SU-DHL-6 (cell line): Measurements from ENCODE around the gene DNAH9.

ENCODE experiments used
- EZH2phosphoT487 ChIP-seq: fragments of 200-600 bp; sonication (generic), shearing (Covaris generic); conservative IDR thresholded peaks from 2 replicates; pipeline ENCODE4 v1.6.1; 2018; ENCODE audit warnings: mild to moderate bottlenecking, antibody characterized with exemption, low read length, moderate library complexity, mixed read lengths
- TF ChIP-seq, protein P1 (sequence below): fragments of 200-600 bp; sonication (generic); IDR thresholded peaks from one replicate; pipeline ENCODE4 v1.5.1; 2017; ENCODE audit warnings: antibody characterized with exemption, mild to moderate bottlenecking, low read length, moderate library complexity; ENCODE audit not compliant: insufficient read depth, poor library complexity, severe bottlenecking

DNA sequence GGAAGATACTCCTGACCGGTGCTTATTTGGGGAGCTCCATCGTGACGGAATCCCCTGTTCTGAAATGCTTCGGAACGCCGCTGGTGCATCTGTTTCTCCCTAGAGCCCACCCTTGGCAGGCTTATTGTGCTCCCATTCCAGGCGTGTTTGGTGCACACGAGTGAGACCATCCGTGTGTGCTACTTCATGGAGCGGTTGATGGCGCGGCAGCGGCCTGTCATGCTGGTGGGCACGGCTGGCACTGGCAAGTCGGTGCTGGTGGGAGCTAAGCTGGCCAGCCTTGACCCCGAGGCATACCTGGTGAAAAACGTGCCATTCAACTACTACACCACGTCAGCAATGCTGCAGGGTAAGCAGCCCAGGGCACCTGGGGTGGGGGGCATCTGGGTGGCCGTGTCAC lies 170.7 kb downstream of the DNAH9 start:
- TF ChIP-seq, protein P1, sequence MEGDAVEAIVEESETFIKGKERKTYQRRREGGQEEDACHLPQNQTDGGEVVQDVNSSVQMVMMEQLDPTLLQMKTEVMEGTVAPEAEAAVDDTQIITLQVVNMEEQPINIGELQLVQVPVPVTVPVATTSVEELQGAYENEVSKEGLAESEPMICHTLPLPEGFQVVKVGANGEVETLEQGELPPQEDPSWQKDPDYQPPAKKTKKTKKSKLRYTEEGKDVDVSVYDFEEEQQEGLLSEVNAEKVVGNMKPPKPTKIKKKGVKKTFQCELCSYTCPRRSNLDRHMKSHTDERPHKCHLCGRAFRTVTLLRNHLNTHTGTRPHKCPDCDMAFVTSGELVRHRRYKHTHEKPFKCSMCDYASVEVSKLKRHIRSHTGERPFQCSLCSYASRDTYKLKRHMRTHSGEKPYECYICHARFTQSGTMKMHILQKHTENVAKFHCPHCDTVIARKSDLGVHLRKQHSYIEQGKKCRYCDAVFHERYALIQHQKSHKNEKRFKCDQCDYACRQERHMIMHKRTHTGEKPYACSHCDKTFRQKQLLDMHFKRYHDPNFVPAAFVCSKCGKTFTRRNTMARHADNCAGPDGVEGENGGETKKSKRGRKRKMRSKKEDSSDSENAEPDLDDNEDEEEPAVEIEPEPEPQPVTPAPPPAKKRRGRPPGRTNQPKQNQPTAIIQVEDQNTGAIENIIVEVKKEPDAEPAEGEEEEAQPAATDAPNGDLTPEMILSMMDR = no peak
- TF ChIP-seq EZH2phosphoT487 = no peak
